Activated T-helper 17 cell treated with anti-CD3 and anti-CD28 coated beads, Interleukin-2, amount 50 U/mL, for 72 hours (primary cell): ENCODE results near the gene CANT1. TPM values are rescaled to one million over a fixed set of nuclear protein-coding genes. Genes with fewer than 3 reads are reported as not detected.
"Not testable (repeated sequence)": the region's sequence is repeated elsewhere in the genome, so short reads cannot be mapped to it uniquely, and the experiment has no call there.

ENCODE experiments used
- ATAC-seq: fragments of 150-1000 bp; cut with Tn5 transposase; replicated peaks from 2 replicates; pipeline ENCODE4 v1.10.0; 2021; ENCODE audit warnings: mild to moderate bottlenecking, moderate library complexity
- H3K27ac Mint-ChIP-seq: one replicate; pipeline ENCODE4 v1.8.0; 2022; ENCODE audit warnings: mixed read lengths
- H3K27me3 Mint-ChIP-seq: one replicate; pipeline ENCODE4 v1.8.0; 2022; ENCODE audit warnings: mixed read lengths
- H3K36me3 Mint-ChIP-seq: one replicate; pipeline ENCODE4 v1.8.0; 2022; ENCODE audit warnings: low read depth, mild to moderate bottlenecking, mixed read lengths
- H3K4me1 Mint-ChIP-seq: one replicate; pipeline ENCODE4 v1.8.0; 2022; ENCODE audit warnings: mixed read lengths
- H3K4me3 Mint-ChIP-seq: one replicate; pipeline ENCODE4 v1.8.0; 2022; ENCODE audit warnings: mild to moderate bottlenecking, mixed read lengths
- H3K9me3 Mint-ChIP-seq: one replicate; pipeline ENCODE4 v1.8.0; 2022; ENCODE audit warnings: mixed read lengths
- total RNA-seq, 2 donors: library from RNA; stranded (reverse); gene quantifications; one replicate each; pipeline ENCODE4 v1.2.3, GENCODE V29; 2022

Gene CANT1
- total RNA-seq, 2 donors from 2014 or later, result 67.8 to 73.8 TPM

DNA sequence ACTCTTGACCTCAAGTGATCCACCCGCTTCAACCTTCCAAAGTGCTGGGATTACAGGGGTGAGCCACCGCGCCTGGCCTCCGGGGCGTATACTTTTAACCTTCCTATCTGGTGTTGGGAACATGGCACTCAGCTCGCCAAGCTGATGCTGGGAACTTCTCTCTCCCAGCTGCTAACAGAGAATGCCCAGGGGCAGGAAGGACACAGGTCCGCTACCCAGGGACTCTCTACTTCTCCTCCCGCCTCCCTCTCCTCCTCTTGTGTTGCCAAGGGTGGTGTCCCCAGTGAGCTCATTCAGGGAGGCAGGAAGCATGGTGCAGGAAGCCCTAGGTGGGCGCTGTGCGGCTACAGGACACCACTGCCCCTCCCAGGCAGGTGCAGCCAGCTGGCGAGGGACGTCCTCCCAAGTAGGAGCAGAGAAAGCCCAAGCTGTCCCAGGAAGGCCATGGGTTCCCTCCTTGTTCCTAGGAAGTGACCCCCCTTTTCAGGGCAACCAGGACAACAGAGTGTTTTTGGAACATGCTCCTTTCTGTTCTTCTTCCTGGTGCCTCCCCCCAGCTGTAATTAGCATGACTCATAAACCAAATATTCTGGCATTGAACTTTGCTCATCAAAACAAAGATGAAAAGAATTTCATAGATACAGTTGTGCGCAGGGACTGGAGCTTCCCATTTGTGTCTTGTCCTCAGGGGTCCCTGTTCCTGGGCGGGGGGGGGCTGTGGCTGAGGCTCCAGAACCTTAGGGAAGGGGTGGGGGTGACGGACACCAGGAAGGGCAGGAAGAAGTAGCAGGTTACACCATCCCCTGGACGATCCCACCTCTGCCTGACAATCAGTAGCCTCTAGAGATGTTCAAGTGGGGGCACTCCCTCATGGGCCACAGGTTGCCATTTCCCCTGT lies 17.1 kb upstream of the CANT1 start:
- H3K9me3 Mint-ChIP-seq, result no peaks in the 10 kb centered on the region
- no peaks in the 10 kb centered on the region for H3K36me3 Mint-ChIP-seq
- no peaks in the 10 kb centered on the region for H3K4me1 Mint-ChIP-seq
- H3K27ac Mint-ChIP-seq, result no peak overlapping the region
- H3K27me3 Mint-ChIP-seq, result peaks cover 4% of the 10 kb centered on the region
- no peak overlapping the region for H3K4me3 Mint-ChIP-seq
- no peak for ATAC-seq

DNA sequence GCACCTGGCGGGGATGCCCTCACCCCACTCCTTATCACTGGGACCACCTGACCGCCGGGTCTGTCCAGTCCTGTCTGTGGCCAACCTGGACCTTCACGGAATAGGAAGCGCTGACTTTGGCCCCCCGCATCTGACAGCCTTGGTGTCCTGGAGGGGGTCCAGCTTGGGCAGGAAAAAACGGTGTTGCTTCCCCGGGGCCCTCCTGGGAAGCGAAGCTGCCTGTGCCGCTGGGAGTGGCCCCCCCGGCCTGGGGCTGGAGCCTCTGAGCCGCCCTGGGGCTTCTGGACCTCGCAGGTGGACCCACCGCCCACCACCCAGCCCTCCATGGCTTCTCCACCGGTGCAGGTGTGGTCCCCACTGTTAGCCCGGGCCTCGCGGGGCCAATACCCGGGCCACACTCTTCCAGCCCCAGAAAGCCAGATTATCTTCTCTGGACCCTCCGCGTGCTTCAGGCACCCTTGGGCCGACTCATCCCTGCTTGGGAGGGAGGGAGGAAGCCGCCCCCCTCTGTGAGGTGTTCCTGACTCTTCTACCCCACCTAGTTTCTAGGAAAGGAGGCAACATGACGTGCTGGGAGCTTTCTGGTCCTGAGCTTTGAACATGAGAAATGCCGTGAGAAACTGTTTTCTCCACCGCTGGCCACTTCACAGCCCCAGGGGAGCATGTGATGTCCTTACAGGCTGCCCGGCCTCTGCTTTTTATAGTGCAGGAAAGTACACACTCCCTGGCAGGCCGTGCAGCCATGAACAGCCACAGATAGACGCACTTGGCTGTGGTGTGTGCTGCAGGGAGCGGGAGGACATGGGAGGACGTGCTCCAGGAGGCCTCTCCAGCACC lies 15.6 kb upstream of the CANT1 start:
- no peak for ATAC-seq
- peak overlapping the region; percentile 68 for H3K4me3 Mint-ChIP-seq
- no peaks in the 10 kb centered on the region for H3K36me3 Mint-ChIP-seq
- H3K27me3 Mint-ChIP-seq, result no peaks in the 10 kb centered on the region
- no peaks in the 10 kb centered on the region for H3K4me1 Mint-ChIP-seq
- no peaks in the 10 kb centered on the region for H3K9me3 Mint-ChIP-seq
- no peak overlapping the region for H3K27ac Mint-ChIP-seq

DNA sequence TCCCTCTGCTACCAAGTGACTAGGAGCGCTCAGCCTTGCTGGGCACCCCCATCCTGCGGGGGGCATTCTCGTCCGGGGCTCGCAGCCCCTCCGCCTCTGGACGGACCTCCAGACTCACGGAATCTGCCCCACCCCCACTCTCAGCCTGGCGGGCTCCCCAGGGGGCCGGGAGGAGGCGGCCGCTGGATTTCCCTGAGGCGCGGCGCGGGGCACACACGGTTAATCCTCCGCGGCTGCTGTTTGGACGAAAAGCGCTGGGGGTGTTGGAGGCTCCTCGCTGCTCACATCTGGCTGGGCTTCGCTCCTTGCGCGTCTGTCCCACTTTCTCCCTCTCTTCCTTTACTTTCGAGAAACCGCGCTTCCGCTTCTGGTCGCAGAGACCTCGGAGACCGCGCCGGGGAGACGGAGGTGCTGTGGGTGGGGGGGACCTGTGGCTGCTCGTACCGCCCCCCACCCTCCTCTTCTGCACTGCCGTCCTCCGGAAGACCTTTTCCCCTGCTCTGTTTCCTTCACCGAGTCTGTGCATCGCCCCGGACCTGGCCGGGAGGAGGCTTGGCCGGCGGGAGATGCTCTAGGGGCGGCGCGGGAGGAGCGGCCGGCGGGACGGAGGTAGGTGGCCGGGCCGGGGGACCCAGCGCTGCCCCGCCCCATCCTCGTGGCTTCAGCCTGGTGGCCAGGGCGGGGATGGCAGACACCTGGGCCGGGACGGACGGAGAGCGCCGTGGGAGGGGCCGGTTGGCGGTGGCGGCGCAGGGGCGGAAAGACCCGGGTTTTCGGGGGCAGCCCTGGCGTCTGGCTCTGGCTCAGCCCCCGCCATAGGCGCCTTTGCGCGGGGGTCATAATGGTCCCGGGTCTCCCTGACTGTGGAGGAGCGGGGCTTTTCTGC lies 14.6 kb upstream of the CANT1 start, which contains the start of gene C1QTNF1:
C1QTNF1 (plus strand) TSS at position 284 of the 886 bp plus-strand sequence. CDS start 19,800 bp downstream, outside the sequence.
- Mint-ChIP-seq H3K9me3 (no peaks in the 10 kb centered on the region), H3K27me3 (no peaks in the 10 kb centered on the region), H3K4me3 (peak within 1 kb of the TSS; percentile 68), H3K27ac (peak within 1 kb of the TSS; percentile 32), H3K36me3 (no peaks in the 10 kb centered on the region), H3K4me1 (no peaks in the 10 kb centered on the region)
- ATAC-seq, result peak; percentile 80

DNA sequence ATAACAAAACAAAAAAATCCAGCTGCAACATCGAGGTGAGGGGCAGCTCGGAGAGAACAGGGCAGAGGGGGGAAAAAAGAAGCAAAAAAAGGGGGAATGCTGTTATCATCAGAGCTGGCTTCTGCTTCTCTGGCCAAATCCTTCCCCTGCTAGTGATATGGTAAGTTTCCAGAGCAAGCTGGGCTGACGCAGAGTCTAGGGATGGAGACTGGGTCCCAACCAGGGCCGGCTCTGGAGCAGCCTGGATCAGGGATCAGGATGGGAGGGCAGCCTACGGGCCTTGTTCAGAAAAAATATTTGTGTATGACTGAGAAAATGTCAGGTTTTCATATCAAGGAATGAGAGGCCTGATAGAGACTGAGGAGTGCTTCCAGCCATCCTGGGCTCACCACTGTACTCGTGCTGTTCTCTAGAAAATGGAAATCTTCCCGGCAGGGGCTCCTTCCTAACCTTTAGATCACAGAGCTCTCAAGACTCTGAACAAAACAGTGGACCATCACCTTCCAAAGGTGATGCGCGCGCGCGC lies 13.7 kb upstream of the CANT1 start:
- ATAC-seq, result no peak
- Mint-ChIP-seq H3K36me3 (no peaks in the 10 kb centered on the region), H3K27ac (no peak overlapping the region), H3K9me3 (no peaks in the 10 kb centered on the region), H3K4me3 (peak overlapping the region; percentile 68), H3K4me1 (no peaks in the 10 kb centered on the region), H3K27me3 (peaks cover 3% of the 10 kb centered on the region)

DNA sequence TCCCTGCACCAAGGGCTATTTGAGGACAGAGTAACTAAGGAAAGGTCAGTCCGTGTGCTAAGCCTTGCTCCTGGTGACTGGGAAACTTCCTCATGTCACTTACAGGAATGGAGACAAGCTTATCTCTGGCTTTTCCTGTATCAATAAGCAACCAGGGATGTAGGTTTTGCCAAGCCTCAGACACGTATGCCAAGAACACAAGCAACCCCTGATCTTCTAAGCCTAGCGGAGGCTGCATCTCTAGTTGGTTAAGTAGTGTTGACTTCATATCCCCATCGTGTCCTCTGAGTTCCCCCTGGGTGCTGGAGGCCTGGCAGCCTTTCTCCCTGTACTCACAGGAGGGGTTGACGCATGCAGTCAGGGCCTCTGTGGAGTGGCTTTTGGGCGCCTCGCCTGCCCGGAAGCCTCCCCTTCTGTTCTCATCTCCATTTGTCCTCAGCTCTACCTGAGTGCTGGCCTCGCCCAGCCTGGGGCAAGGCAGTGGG lies 13.0 kb upstream of the CANT1 start:
- no peaks in the 10 kb centered on the region for H3K4me1 Mint-ChIP-seq
- ATAC-seq, result no peak
- no peak overlapping the region for H3K27ac Mint-ChIP-seq
- H3K36me3 Mint-ChIP-seq, result no peaks in the 10 kb centered on the region
- no peak overlapping the region for H3K4me3 Mint-ChIP-seq
- H3K27me3 Mint-ChIP-seq, result peaks cover 3% of the 10 kb centered on the region
- no peaks in the 10 kb centered on the region for H3K9me3 Mint-ChIP-seq

DNA sequence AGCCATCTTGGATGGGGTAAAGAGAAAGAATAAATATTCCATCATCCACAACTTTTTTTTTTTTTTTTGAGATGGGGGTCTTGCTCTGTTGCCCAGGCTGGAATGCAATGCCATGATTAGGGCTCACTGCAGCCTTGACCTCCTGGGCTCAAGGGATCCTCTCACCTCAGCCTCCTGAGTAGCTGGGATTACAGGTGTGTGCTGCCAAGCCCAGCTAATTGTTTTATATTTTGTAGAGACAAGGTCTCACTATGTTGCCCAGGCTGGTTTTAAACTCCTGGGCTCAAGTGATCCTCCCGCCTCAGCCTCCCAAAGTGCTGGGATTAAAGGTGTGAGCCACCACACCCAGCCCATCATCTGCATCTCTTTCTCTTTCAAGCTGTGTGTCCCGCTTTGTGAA lies 12.4 kb upstream of the CANT1 start:
- not testable (repeated sequence) for H3K27me3 Mint-ChIP-seq, H3K27ac Mint-ChIP-seq, H3K9me3 Mint-ChIP-seq, H3K4me1 Mint-ChIP-seq, H3K36me3 Mint-ChIP-seq, ATAC-seq, H3K4me3 Mint-ChIP-seq

DNA sequence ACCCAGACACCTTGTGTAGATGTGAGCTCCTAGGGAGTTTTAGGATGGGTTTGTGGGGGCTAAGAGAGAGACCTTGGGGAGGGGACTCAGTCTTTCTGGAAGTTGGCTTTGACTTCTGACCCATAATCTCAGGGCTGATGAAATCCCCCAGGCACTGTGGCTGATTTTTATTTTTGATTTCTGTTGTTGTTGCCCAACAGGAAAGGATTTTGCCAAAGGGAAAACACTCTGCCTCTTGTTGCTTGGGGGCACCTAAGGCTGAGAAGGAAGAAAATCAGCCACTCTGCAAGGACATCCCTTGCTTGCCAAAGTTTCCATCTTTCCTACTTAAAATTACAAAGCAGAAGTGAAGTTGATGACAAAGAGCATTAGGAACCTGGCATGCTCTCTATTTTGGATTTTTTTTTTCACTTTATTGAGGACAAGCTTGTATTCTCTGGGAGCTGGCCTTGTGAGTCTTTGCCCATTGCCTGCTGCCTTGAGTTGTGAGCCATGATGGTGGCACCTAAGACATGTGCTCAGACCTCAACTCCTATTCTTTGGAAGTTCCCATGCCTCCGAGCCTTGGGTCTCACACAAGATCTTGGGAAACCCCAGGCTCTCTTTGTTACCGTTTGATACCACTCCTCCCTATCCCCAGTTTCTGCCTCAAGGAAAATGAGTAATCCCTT lies 11.2 kb upstream of the CANT1 start:
- Mint-ChIP-seq H3K36me3 (no peaks in the 10 kb centered on the region), H3K4me3 (no peak overlapping the region), H3K27ac (no peak overlapping the region), H3K4me1 (no peaks in the 10 kb centered on the region), H3K27me3 (peaks cover 3% of the 10 kb centered on the region), H3K9me3 (no peaks in the 10 kb centered on the region)
- ATAC-seq, result no peak

DNA sequence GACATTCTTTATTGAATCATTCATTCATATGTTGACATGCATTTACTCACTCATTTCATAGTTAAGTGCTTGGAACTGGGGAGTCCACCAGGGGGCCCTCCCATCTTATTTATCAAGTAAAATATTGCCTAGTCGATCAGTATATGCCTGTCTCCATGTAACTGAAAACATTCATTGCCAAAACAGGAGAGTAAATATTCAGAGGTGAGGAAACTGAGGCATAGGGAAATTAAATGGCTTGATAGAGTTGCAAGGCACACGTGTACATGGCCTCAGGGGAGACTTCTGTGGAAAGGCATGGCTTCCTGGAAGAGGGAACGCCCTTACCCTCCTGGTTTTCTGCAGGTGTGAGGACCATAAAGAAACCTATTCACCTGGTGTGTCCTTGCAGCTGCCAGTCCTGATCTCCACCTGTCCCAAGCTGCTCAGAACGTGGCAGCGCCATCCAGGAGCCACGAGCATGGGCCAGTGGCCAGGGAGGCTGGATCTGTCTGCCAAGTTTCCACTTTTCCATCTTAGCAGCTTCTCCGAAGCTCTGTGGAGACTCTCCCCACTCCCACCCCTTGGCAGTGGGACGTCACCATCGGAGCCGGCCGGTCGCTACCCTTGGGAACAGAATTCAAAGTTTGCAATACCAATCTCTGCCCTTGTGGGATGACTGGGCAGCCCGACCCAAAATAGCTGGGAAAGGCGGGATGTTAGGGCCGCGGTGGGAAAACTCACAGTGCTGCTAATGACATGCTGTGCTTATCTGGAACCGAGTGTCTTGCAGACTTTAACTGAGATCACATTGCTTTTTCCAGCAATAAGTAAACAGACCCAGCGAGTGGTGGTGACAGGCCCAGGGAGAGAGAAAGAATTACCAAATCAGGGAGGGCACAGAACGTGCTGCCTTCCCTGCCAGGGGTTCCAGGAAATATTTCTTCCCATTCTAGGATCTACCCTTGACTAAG lies 10.3 kb upstream of the CANT1 start:
- Mint-ChIP-seq H3K4me3 (no peak overlapping the region), H3K4me1 (no peaks in the 10 kb centered on the region), H3K9me3 (no peaks in the 10 kb centered on the region), H3K27ac (no peak overlapping the region), H3K27me3 (peaks cover 3% of the 10 kb centered on the region), H3K36me3 (no peaks in the 10 kb centered on the region)
- peak; percentile 48 for ATAC-seq

DNA sequence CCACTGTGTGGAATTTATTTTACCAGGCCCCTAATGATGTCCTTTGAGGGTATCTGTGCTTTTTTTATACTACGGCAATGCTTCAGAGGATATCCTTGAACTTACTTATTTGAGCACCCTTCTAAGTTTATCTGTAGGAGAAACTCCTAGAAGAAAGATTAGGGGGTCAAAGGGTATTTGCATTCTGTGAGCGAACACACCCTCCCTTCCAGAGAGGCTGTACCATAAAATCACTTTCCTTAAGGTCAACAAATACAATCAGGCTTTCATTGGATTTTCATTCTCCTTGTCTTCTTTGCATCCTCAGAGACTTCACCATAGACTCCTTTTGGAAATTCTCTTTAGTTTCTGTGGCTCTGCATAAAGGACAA lies 9.7 kb upstream of the CANT1 start:
- no peaks in the 10 kb centered on the region for H3K36me3 Mint-ChIP-seq
- no peak overlapping the region for H3K4me3 Mint-ChIP-seq
- no peak overlapping the region for H3K27ac Mint-ChIP-seq
- no peaks in the 10 kb centered on the region for H3K4me1 Mint-ChIP-seq
- no peak for ATAC-seq
- H3K27me3 Mint-ChIP-seq, result peaks cover 3% of the 10 kb centered on the region
- H3K9me3 Mint-ChIP-seq, result no peaks in the 10 kb centered on the region

DNA sequence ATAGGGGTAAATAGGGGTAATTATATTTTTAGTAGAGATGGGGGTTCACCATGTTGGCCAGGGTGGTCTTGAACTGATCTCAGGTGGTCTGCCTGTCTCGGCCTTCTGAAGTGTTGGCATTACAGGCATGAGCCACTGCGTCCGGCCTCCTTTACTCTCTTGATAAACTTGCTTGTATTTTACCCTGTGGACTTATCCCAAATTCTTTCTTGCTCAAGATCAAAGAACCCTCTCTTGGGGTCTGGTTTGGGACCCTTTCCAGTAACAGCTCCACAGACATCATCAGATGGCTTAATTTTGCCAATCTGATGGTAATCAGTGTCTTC lies 8.8 kb upstream of the CANT1 start:
- Mint-ChIP-seq H3K4me1 (no peaks in the 10 kb centered on the region), H3K4me3 (no peak overlapping the region), H3K36me3 (no peaks in the 10 kb centered on the region), H3K27me3 (peaks cover 7% of the 10 kb centered on the region), H3K27ac (no peak overlapping the region), H3K9me3 (no peaks in the 10 kb centered on the region)
- no peak for ATAC-seq

DNA sequence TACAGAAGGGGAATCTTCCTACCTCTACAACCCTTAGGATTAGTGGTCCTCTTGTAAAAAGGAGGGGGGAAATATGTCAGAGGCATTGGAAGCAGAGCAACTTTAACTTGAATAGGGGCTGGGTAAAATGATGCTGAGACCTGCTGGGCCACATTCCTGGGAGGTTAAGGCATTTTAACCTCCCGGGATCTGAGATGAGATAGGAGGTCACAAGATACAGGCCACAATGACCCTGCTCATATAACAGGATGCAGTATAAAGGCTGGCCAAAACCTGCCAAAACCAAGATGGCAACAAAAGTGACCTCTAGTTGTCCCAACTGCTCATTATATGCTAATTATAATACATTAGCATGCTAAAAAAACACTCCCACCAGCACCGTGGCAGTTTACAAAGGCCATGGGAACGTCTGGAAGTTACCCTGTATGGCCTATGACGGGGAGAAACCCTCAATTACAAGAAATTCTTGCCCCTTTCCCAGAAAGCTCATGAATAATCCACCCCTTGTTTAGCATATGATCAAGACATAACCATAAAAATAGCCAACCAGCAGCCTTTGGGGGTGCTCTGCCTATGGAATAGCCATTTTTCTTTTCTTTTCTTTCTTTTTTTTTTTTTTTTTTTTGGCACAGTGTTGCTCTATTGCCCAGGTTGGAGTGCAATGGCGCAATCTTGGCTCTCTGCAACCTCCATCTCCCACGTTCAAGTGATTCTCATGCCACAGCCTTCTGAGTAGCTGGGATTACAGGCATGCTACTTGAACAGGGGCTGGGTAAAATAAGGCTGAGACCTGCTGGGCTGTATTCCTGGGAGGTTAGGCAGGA lies 8.2 kb upstream of the CANT1 start:
- no peak for ATAC-seq
- Mint-ChIP-seq H3K36me3 (no peaks in the 10 kb centered on the region), H3K4me3 (no peak overlapping the region), H3K27me3 (peaks cover 7% of the 10 kb centered on the region), H3K27ac (no peak overlapping the region), H3K9me3 (no peaks in the 10 kb centered on the region), H3K4me1 (no peaks in the 10 kb centered on the region)

DNA sequence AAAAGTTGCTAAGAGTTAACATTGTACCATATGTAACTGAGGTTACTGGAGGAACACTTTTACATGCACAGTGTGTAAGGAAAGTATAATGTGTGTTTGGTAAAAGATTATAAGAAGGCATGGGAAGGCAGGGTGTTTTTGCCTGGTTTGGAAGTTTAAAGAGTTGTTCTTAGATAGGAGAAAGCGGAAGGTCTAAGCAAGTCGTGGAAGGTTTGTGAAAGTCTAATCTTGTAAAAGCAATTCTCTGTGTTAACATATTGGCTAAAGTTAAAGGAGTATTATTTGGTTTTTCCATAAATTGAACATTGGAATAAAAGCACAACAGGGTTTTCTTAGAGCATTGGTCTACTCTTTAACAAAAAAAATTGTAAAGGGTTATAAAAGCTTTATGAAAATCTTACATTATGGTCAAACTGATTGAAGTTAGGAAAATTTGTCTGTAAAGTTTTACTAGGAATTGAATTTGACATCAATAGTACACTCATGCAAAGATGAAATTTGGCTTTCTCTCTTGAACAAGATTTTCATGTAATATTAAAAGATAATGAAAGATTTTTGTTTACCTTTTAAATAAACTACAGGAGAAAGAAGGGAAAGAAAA lies 4.7 kb upstream of the CANT1 start:
- H3K36me3 Mint-ChIP-seq, result peaks cover 9% of the 10 kb centered on the region
- H3K27me3 Mint-ChIP-seq, result peaks cover 7% of the 10 kb centered on the region
- no peak overlapping the region for H3K27ac Mint-ChIP-seq
- no peak for ATAC-seq
- H3K4me3 Mint-ChIP-seq, result no peak overlapping the region
- H3K9me3 Mint-ChIP-seq, result no peaks in the 10 kb centered on the region
- H3K4me1 Mint-ChIP-seq, result no peaks in the 10 kb centered on the region
